ENCODE data around the gene SLC25A36.
"Not testable (repeated sequence)": the region's sequence is repeated elsewhere in the genome, so short reads cannot be mapped to it uniquely, and the experiment has no call there.

Gene SLC25A36

DNA sequence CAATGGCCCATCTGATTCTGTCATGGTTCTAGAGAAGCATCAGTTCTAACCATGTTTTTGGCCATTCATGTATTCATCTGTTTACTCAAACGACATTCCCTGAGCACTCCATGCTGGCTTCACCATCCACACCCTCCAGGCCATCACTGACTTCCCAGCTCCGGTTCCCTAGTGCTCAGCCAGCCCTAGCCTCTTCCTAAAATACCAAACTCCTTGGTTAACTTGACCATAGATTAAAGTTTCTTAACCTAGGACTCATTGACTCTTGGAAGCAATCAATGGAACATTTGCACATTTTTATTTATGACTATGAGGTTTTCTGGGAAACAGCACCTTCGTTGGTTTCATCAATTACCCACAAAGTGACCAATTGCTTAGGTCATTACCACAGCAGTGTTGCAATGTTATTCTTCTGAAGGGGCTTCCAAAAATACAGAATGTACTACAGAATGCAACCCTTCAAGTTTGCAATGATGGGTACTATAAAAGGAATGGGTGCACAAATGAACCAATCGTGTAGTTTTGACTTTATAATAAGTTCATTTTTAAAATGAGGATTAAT lies 27.2 kb upstream of the SLC25A36 start:
- DNase-seq (ENCODE audit: low spot score in 2 of 2) (no peak), ATAC-seq (replicated peaks; ENCODE audit: extremely low read depth, poor library complexity, severe bottlenecking) (no peak)
- Mint-ChIP-seq H3K9me3 (no peaks in the 10 kb centered on the region), H3K36me3 (ENCODE audit: insufficient read depth) (no peaks in the 10 kb centered on the region), H3K4me1 (no peaks in the 10 kb centered on the region), H3K4me3 (no peak overlapping the region), H3K27ac (ENCODE audit: low read depth) (no peak overlapping the region), H3K27me3 (peaks cover 84% of the 10 kb centered on the region)

DNA sequence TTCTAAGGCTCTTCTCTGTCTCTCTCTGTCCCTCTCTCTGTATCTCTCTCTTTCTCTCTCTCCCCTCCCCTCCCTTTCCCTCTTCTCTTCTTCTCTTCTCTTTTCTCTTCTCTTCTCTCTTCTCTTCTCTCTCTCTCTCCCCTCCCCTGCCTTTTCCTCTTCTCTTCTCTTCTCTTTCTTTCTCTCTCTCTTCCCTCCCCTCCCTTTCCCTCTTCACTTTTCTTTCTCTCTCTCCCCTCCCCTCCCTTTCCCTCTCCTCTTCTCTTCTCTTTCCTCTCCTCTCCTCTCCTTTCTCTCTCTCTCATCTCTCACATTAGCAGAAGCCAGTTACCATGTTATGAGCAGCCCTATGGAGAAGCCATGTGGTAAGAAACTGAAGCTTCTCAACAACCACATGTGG lies 25.0 kb upstream of the SLC25A36 start:
- H3K4me1 Mint-ChIP-seq: no peaks in the 10 kb centered on the region
- no peak overlapping the region for H3K4me3 Mint-ChIP-seq
- DNase-seq (ENCODE audit: low spot score in 2 of 2): no peak
- H3K27me3 Mint-ChIP-seq: peaks cover 72% of the 10 kb centered on the region
- no peaks in the 10 kb centered on the region for H3K9me3 Mint-ChIP-seq
- no peak overlapping the region for H3K27ac Mint-ChIP-seq (ENCODE audit: low read depth)
- H3K36me3 Mint-ChIP-seq (ENCODE audit: insufficient read depth): no peaks in the 10 kb centered on the region
- no peak for ATAC-seq (replicated peaks; ENCODE audit: extremely low read depth, poor library complexity, severe bottlenecking)

DNA sequence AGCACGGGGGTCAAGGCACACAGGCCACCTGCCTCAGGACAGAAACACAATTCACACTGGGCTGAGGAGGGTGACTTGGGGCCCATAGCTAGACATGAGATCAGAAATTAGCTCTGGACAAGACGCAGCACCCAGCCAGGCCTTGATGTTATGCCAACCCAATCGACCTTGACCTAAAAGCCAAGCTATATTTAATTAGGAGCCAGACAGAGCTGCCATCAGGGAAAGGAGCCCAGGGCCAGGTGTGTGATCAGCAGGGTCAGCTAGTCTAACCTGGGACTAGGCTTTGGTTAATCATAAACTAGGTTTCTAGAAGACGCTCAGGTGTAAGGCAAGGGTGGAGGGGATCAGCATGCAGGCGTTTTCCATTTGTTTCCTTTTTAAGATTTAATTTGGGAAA lies 23.9 kb upstream of the SLC25A36 start:
- no peak overlapping the region for H3K4me3 Mint-ChIP-seq
- DNase-seq (ENCODE audit: low spot score in 2 of 2) (no peak), ATAC-seq (replicated peaks; ENCODE audit: extremely low read depth, poor library complexity, severe bottlenecking) (no peak)
- H3K4me1 Mint-ChIP-seq: no peaks in the 10 kb centered on the region
- no peak overlapping the region for H3K27ac Mint-ChIP-seq (ENCODE audit: low read depth)
- peaks cover 66% of the 10 kb centered on the region for H3K27me3 Mint-ChIP-seq
- H3K9me3 Mint-ChIP-seq: no peaks in the 10 kb centered on the region
- no peaks in the 10 kb centered on the region for H3K36me3 Mint-ChIP-seq (ENCODE audit: insufficient read depth)

DNA sequence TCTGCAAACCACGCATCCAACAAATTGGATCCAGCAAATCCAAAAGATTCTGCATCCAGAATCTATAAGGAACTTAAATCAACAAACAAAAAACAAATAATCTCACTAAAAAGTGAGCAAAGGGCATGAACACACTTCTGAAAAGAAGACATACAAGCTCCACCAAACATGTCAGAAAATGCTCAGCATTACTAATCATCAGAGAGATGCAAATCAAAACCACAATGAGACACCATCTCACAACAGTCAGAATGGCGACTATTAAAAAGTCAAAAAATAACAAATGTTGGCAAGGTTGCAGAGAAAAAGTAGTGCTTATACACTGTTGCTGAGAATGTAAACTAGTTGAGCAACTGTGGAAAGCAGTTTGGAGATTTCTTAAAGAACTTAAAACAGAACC lies 21.6 kb upstream of the SLC25A36 start:
- no peak for ATAC-seq (replicated peaks; ENCODE audit: extremely low read depth, poor library complexity, severe bottlenecking)
- peaks cover 47% of the 10 kb centered on the region for H3K27me3 Mint-ChIP-seq
- H3K4me3 Mint-ChIP-seq: no peak overlapping the region
- H3K4me1 Mint-ChIP-seq: no peaks in the 10 kb centered on the region
- no peak overlapping the region for H3K27ac Mint-ChIP-seq (ENCODE audit: low read depth)
- no peaks in the 10 kb centered on the region for H3K36me3 Mint-ChIP-seq (ENCODE audit: insufficient read depth)
- DNase-seq (ENCODE audit: low spot score in 2 of 2): no peak
- H3K9me3 Mint-ChIP-seq: no peaks in the 10 kb centered on the region

DNA sequence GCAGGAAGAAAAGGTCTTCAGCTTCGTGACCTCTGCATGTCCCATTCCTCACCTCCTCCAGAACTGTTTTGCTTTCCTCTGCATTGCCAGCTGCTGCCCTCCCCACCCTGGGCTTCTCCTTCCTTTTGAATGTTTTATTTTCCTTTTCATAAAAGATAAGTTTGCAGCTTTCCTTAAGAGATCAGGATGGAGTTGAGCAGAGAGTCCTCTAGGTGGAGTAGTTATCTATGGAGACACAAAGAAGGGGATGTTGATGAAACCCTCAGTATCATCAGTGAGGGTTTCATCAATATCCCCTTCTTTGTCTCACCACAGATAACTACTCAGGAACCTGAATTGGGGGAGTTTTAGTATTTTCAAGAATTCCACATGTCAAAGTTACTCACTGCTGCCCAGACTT lies 19.0 kb upstream of the SLC25A36 start:
- Mint-ChIP-seq H3K4me1 (no peaks in the 10 kb centered on the region), H3K4me3 (no peak overlapping the region), H3K9me3 (no peaks in the 10 kb centered on the region), H3K27ac (ENCODE audit: low read depth) (no peak overlapping the region), H3K27me3 (peaks cover 41% of the 10 kb centered on the region), H3K36me3 (ENCODE audit: insufficient read depth) (no peaks in the 10 kb centered on the region)
- no peak for ATAC-seq (replicated peaks; ENCODE audit: extremely low read depth, poor library complexity, severe bottlenecking)
- no peak for DNase-seq (ENCODE audit: low spot score in 2 of 2)

DNA sequence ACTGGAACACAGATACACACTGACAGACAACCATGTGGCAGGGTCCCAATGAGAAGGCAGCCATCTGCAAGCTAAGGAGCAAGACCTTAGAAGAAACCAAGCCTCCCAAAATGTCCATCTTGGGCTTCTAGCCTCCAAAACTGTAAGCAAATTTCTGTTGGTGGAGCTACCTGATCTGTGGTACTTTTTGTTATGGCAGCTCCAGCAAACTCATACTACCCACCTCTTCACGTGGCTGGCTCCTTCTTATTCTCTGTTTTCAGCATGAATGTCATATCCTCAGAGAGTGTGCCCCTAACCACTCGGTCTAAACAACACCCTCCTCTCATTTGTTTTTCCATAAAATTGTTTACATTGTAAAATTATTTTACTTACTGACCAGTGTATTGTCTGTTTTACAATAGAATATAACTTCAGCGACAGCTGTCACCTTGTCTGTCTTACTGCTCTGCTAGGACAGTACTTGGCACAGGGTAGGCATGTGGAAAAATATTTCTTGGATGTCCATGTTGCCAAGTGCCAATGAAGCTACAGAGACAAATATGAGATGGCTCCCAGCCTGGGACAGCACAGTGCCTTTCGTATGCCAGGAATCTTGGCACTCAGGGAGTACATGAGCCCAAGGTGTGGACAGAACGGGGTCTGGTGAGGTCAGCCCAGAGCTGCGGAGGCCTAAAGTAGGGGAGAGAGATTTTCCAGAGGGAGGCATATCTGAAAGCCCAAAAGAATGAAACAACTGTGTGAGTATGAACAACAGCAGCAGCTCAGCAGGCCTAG lies 17.4 kb upstream of the SLC25A36 start:
- ATAC-seq (replicated peaks; ENCODE audit: extremely low read depth, poor library complexity, severe bottlenecking): no peak
- H3K4me3 Mint-ChIP-seq: no peak overlapping the region

DNA sequence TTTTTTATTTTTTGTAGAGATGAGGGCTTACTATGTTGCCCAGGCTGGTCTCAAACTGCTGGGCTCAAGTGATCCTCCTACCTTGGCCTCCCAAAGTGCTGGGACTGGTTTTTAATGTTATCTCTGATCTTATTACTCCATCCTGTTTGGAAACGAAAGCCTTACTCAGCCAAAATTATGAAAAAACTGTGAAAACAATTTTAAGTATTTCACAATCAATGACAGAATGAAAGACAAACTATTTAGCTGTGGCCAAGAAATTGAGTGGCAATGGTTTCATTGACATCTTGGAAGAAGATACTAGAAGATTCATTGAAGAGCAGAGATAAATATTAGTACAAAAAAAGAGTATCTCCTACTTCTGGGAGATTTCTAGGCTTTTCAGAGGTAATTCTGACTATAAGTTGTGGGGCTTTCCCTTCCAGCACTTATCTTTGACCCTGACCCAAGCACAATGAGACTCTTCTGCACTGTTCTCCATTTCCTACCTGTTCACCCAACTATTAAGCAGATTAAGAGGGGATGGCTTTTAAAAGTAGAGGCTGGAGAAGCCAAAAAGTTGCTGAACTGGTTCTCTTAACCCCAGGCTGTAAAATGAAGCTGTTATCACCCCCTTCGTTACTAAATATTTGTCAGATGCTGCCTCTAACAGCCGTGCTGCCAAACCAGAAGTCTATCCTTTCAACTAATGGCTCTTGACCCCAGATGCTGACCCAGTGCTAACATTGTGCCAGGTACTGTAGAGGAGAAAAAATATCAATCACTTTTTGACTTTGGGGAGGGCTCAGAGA lies 14.2 kb upstream of the SLC25A36 start:
- no peak for DNase-seq (ENCODE audit: low spot score in 2 of 2)

More for the DNA sequence above, 17.4 kb upstream of the SLC25A36 start:
- peaks cover 42% of the 10 kb centered on the region for H3K27me3 Mint-ChIP-seq
- H3K27ac Mint-ChIP-seq (ENCODE audit: low read depth): no peak overlapping the region
- no peaks in the 10 kb centered on the region for H3K9me3 Mint-ChIP-seq
- no peaks in the 10 kb centered on the region for H3K36me3 Mint-ChIP-seq (ENCODE audit: insufficient read depth)
- no peaks in the 10 kb centered on the region for H3K4me1 Mint-ChIP-seq
- no peak for DNase-seq (ENCODE audit: low spot score in 2 of 2)

DNA sequence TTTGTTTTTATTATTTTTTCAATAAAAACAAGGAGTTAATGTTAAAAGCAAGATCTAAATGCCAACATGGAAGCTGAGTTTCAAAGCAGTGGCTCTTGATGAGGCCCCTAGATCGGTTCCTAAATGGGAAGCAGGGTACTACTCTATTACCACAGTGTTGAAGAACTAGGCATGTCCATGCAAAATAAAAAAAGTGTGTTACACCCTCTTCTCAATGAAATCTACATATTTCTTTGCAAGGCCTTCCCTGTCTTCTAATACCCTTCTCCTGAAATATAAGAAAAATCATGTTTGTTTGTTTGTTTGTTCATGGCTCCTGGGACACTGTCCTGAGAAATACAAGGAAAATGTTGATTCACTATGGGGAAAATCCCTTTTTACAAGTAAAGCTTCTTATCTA lies 12.2 kb upstream of the SLC25A36 start:
- no peak overlapping the region for H3K4me3 Mint-ChIP-seq
- ATAC-seq (replicated peaks; ENCODE audit: extremely low read depth, poor library complexity, severe bottlenecking) (no peak), DNase-seq (ENCODE audit: low spot score in 2 of 2) (no peak)
- H3K36me3 Mint-ChIP-seq (ENCODE audit: insufficient read depth): no peaks in the 10 kb centered on the region
- no peaks in the 10 kb centered on the region for H3K4me1 Mint-ChIP-seq
- no peaks in the 10 kb centered on the region for H3K9me3 Mint-ChIP-seq
- H3K27ac Mint-ChIP-seq (ENCODE audit: low read depth): no peak overlapping the region
- peaks cover 74% of the 10 kb centered on the region for H3K27me3 Mint-ChIP-seq

More for the DNA sequence above, 14.2 kb upstream of the SLC25A36 start:
- Mint-ChIP-seq H3K27ac (ENCODE audit: low read depth) (no peak overlapping the region), H3K36me3 (ENCODE audit: insufficient read depth) (no peaks in the 10 kb centered on the region), H3K9me3 (no peaks in the 10 kb centered on the region), H3K4me3 (no peak overlapping the region), H3K27me3 (peaks cover 65% of the 10 kb centered on the region), H3K4me1 (no peaks in the 10 kb centered on the region)
- no peak for ATAC-seq (replicated peaks; ENCODE audit: extremely low read depth, poor library complexity, severe bottlenecking)

DNA sequence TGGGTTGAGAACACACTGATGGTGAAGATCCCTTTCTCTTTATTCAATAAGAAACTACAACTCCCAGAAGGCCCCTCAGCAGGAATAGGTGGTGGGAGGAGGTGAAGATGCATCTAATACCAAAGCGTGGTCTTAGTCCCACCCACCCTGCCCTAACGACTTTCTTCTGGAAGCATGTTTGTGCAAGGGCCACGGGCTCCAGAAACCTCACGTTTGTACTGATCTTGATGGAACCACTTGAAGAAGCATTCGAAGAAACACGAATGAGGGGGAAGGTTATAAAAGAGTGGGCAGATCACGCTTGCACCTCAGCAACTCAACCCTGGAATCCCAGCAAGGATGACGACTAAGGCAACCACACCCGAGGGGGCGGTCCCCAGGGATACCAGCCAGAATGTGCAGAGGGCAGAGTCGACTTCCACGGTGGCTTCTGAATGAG lies 10.6 kb upstream of the SLC25A36 start:
- Mint-ChIP-seq H3K9me3 (no peaks in the 10 kb centered on the region), H3K36me3 (ENCODE audit: insufficient read depth) (peaks cover 2% of the 10 kb centered on the region), H3K4me3 (no peak overlapping the region), H3K27me3 (peaks cover 84% of the 10 kb centered on the region), H3K4me1 (no peaks in the 10 kb centered on the region), H3K27ac (ENCODE audit: low read depth) (no peak overlapping the region)
- no peak for ATAC-seq (replicated peaks; ENCODE audit: extremely low read depth, poor library complexity, severe bottlenecking)
- DNase-seq (ENCODE audit: low spot score in 2 of 2): no peak

DNA sequence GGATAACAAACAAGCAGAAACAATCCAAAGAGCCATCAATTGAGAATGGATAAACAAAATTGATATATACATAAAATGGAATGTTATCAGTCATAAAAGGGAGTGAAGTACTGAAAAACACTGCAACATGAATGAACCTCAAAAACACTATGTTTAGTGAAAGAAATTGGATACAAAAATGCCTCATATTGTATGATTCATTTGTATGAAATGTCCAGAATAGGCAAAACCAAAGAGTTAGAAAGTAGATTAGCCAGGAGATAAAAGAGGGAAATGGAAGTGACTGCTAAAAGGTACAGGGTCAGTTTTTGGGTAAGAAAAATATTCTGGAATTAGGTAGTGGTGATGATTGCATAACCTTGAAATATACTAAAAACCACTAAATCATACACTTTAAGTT lies 9.8 kb upstream of the SLC25A36 start:
- Mint-ChIP-seq H3K27me3 (peaks cover 81% of the 10 kb centered on the region), H3K4me3 (no peak overlapping the region), H3K36me3 (ENCODE audit: insufficient read depth) (peaks cover 2% of the 10 kb centered on the region), H3K27ac (ENCODE audit: low read depth) (no peak overlapping the region), H3K4me1 (no peaks in the 10 kb centered on the region), H3K9me3 (no peaks in the 10 kb centered on the region)
- ATAC-seq (replicated peaks; ENCODE audit: extremely low read depth, poor library complexity, severe bottlenecking) (no peak), DNase-seq (ENCODE audit: low spot score in 2 of 2) (no peak)

DNA sequence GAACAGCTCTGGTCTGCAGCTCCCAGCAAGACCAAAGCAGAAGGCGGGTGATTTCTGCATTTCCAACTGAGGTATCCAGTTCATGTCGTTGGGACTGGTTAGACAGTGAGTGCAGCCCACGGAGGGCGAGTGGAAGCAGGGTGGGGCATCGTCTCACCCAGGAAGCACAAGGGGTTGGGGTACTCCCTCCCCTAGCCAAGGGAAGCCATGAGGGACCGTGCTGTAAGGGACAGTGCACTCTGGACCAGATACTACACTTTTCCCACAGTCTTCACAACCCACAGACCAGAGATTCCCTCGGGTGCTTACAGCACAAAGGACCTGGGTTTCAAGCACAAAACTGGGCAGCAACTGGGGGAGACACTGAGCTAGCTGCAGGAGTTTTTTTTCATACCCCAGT lies 8.5 kb upstream of the SLC25A36 start:
- Mint-ChIP-seq H3K4me3 (no peak overlapping the region), H3K27ac (ENCODE audit: low read depth) (no peak overlapping the region), H3K4me1 (no peaks in the 10 kb centered on the region), H3K36me3 (ENCODE audit: insufficient read depth) (peaks cover 2% of the 10 kb centered on the region), H3K27me3 (peaks cover 68% of the 10 kb centered on the region), H3K9me3 (no peaks in the 10 kb centered on the region)
- no peak for ATAC-seq (replicated peaks; ENCODE audit: extremely low read depth, poor library complexity, severe bottlenecking)
- DNase-seq (ENCODE audit: low spot score in 2 of 2): no peak

DNA sequence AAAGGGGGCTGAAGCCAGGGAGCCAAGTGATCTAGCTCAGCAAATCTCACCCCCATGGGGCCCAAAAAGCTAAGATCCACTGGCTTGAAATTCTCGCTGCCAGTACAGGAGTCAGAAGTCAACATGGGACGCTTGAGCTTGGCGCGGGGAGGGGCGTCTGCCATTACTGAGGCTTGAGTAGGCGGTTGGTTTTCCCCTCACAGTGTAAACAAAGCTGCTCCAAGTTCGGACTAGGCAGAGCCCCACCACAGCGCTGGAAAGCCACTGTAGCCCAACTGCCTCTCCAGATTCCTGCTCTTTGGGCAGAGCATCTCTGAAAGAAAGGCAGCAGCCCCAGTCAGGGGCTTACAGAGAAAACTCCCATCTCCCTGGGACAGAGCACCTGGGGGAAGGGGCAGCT lies 8.1 kb upstream of the SLC25A36 start:
- DNase-seq (ENCODE audit: low spot score in 2 of 2) (no peak), ATAC-seq (replicated peaks; ENCODE audit: extremely low read depth, poor library complexity, severe bottlenecking) (no peak)
- H3K4me1 Mint-ChIP-seq: no peaks in the 10 kb centered on the region

DNA sequence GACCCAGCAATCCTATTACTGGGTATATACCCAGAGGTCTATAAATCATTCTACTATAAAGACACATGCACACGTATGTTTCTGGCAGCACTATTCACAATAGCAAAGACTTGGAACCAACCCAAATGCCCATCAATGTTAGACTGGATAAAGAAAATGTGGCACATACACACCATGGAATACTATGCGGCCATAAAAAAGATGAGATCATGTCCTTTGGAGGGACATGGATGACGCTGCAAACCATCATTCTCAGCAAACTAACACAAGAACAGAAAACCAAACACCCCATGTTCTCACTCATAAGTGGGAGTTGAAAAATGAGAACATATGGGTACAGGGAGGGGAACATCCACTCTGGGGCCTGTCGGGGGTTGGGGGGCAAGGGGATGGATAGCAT lies 2.3 kb upstream of the SLC25A36 start:
- H3K4me3 Mint-ChIP-seq; H3K27ac Mint-ChIP-seq (ENCODE audit: low read depth); H3K9me3 Mint-ChIP-seq; ATAC-seq (replicated peaks; ENCODE audit: extremely low read depth, poor library complexity, severe bottlenecking); DNase-seq (ENCODE audit: low spot score in 2 of 2): not testable (repeated sequence)
- Mint-ChIP-seq H3K27me3 (peaks cover 16% of the 10 kb centered on the region), H3K4me1 (peaks cover 33% of the 10 kb centered on the region), H3K36me3 (ENCODE audit: insufficient read depth) (peaks cover 13% of the 10 kb centered on the region)

More for the DNA sequence above, 8.1 kb upstream of the SLC25A36 start:
- Mint-ChIP-seq H3K4me3 (no peak overlapping the region), H3K36me3 (ENCODE audit: insufficient read depth) (peaks cover 2% of the 10 kb centered on the region), H3K27ac (ENCODE audit: low read depth) (no peak overlapping the region), H3K27me3 (peaks cover 64% of the 10 kb centered on the region), H3K9me3 (no peaks in the 10 kb centered on the region)

All from central memory CD8-positive, alpha-beta T cell (primary cell).